Stimulated activated CD4-positive, alpha-beta T cell treated with anti-CD3 and anti-CD28 coated beads, TNF-alpha, amount 100 ng/mL, for 4 hours (primary cell): ENCODE results near the gene TPRKB.
"Not testable (repeated sequence)": the region's sequence is repeated elsewhere in the genome, so short reads cannot be mapped to it uniquely, and the experiment has no call there.

ENCODE experiments used
- DNase-seq, 3 experiments: peaks; one replicate each; pipeline ENCODE4 v3.0.0-alpha.2; 2020; ENCODE audit warnings: low read depth in 3 of 3

TPRKB gene

DNA sequence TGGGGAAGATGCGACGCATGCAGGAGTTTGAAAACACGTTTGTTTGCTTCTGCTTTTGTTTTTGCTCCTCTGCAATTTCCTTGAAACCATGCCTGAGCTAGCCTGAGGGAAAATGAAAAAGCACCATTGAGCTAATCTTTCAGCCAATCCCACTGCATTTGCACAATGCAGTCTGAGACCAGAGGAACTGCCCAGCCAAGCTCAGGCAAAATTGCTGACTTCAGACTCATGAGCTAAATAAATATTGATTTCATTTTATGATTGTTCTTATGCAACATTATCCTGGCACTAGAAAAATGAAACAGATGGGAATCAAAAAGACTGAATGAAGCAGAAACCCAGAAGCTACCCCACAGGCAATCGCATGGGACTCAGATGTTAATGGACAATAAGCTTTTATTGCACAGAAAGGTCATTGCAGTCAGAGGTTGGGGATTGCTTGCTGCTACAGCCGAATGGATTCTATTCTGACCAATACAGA lies 37.0 kb downstream of the TPRKB start:
- no peak for DNase-seq

DNA sequence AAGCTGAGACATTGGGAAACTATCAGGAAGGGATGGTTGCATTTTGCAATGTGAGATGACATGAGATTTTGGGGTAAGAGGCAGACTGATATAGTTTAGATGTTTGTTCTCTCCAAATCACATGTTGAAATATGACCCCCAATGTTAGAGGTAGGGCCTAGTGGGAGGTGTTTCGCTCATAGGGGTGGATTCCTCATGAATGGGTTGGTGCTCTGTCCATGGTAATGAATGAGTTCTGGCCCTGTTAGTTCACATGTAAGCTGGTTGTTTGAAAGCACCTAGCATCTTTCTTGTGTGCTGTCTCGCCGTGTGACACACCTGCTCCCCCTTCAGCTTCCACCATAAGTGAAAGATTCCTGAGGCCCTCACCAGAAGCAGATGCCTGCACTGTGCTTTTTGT lies 37.7 kb downstream of the TPRKB start:
- no peak for DNase-seq

DNA sequence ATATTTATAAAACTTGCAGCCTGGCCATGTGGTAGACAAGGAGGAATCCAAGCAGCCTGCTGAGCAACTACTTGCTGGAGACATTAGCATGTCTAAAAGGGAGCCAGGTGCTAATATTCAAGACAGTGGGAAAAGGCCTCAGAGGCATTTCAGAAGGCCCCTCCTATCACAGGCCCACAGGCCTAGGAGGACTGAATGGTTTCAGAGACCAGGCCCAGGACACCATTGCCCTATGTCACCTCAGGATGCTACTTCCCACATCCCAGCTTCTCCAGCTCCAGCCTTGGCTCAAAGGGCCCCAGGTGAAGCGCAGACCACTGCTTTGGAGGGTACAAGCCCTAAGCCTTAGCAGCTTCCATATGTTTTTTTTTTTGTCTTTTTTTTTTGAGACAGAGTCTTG lies 39.0 kb downstream of the TPRKB start:
- DNase-seq, result no peak

DNA sequence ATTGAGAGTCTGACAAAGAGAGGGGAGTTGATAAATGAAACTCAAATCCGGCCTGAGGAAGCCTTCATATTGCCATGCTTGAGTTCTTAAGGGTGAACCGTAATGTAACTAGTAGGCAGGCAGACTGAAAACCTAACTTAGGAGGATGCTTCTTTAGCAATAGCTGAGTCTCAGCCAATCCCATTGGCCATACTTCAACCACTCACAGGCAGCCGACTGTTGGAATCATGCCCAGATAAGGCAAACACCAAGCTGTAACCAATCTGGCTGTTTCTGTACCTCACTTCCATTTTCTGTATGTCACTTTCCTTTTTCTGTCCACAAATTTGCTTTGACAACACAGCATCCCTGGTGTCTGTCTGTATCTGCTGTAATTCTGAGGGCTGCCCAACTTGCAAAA lies 39.5 kb downstream of the TPRKB start:
- no peak for DNase-seq

- DNase-seq, result not testable (repeated sequence)
Measured at GRCh38 chr2:73696985-73697384, 40.2 kb downstream of the TPRKB start.

GRCh38 chr2:73696521-73696920 lies 40.6 kb downstream of the TPRKB start:
- DNase-seq, result not testable (repeated sequence)

DNA sequence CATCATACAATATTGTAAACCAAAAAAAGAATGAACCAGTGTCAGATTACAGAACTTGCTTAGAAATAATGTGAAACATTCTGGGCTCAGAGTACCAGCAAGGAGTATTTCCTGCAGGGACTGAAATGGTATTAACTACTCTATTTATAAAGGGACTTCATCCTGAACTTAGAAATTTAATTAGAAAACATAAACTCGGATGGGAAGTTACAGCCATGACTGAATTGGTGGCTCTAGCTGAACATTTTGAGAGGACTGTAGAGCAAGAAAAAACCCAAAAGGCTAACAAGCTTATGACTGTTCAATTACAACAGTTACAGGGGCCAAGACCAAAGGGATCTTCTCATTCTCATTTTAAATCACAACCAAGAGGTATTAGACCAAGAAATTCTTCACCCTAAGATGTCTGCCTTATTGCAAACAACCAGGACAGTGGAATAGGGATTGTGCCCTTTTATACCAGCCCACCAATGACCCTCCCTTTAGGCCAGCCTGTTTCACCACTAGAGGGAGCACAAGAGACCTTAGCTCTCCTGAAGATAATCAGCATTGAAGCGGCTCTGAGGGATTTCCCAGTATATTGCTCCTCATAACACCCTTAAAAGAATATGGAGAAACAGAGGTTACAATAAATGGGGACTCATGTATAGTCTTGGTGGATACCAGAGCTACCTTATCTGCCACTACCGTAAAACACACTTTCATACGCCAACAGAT lies 46.6 kb downstream of the TPRKB start:
- DNase-seq, result peak in 1 of 3 experiments; percentile 2

- DNase-seq, result not testable (repeated sequence)
Measured at GRCh38 chr2:73688494-73688893, 48.7 kb downstream of the TPRKB start.

- no peak for DNase-seq
Measured at GRCh38 chr2:73685764-73686438, 51.2 kb downstream of the TPRKB start.

GRCh38 chr2:73684905-73685304 lies 52.2 kb downstream of the TPRKB start:
- not testable (repeated sequence) for DNase-seq

- DNase-seq, result not testable (repeated sequence)
Measured at GRCh38 chr2:73684325-73684724, 52.8 kb downstream of the TPRKB start.

- DNase-seq, result not testable (repeated sequence)
Measured at GRCh38 chr2:73679951-73680571, 57.1 kb downstream of the TPRKB start.
